Caco-2 (cell line): Measurements from ENCODE around the gene GPRC6A. TPM values are rescaled to one million over a fixed set of nuclear protein-coding genes. Genes with fewer than 3 reads are reported as not detected.

Source experiments
- BruUV-seq: library from RNA; stranded (reverse); fragments of 400-500 nt; replicated peaks from 2 replicates; lab custom pipeline; 2021; lab: Mats Ljungman, UMichigan
- CTCF ChIA-PET: fragments of 300-600 bp; sonication (Branson Sonifier 250); formaldehyde crosslinking; loops from one replicate; lab custom pipeline; 2022; ENCODE audit warnings: antibody characterized with exemption; lab: Charles Lee
- POLR2A ChIA-PET: fragments of 300-600 bp; sonication (Branson Sonifier 250); formaldehyde crosslinking; loops from one replicate; lab custom pipeline; 2022; ENCODE audit warnings: antibody characterized with exemption; lab: Charles Lee
- DNase-seq, 2 experiments: peaks; one replicate each; pipeline versions ENCODE4 v3.0.0 to v3.0.0-alpha.2; 2020 to 2022
- H3K27me3 ChIP-seq: replicated peaks from 2 replicates; pipeline ENCODE4 v1.6.0; 2011; ENCODE audit warnings: low read length; ENCODE audit not compliant: control insufficient read depth, insufficient read depth
- H3K36me3 ChIP-seq: 2 replicates; pipeline ENCODE4 v1.5.1; 2011; ENCODE audit warnings: low read length; ENCODE audit not compliant: control insufficient read depth, insufficient read depth
- H3K4me1 ChIP-seq: fragments of 250-450 bp; sonication (Bioruptor Pico); 2 replicates; pipeline ENCODE4 v1.5.1; 2020; ENCODE audit warnings: mild to moderate bottlenecking
- H3K4me3 ChIP-seq: 2 replicates; pipeline ENCODE4 v1.5.1; 2011; ENCODE audit warnings: low read depth, mild to moderate bottlenecking, control low read depth, low read length
- H3K9me3 ChIP-seq: fragments of 250-450 bp; sonication (Bioruptor Pico); 2 replicates; pipeline ENCODE4 v1.5.1; 2020; ENCODE audit warnings: mild to moderate bottlenecking, moderate library complexity
- H3K27ac Mint-ChIP-seq: one replicate; pipeline ENCODE4 v1.8.0; 2022; ENCODE audit warnings: mixed read lengths; ENCODE audit not compliant: unreplicated experiment
- H3K27me3 Mint-ChIP-seq: one replicate; pipeline ENCODE4 v1.8.0; 2022; ENCODE audit warnings: mixed read lengths; ENCODE audit not compliant: insufficient read depth, unreplicated experiment
- H3K36me3 Mint-ChIP-seq: one replicate; pipeline ENCODE4 v1.8.0; 2022; ENCODE audit warnings: mild to moderate bottlenecking, mixed read lengths; ENCODE audit not compliant: insufficient read depth, unreplicated experiment
- H3K4me1 Mint-ChIP-seq: one replicate; pipeline ENCODE4 v1.8.0; 2022; ENCODE audit warnings: low read depth, mixed read lengths; ENCODE audit not compliant: unreplicated experiment
- H3K4me3 Mint-ChIP-seq: one replicate; pipeline ENCODE4 v1.8.0; 2022; ENCODE audit warnings: mild to moderate bottlenecking, moderate library complexity, mixed read lengths; ENCODE audit not compliant: unreplicated experiment
- H3K9me3 Mint-ChIP-seq: one replicate; pipeline ENCODE4 v1.8.0; 2022; ENCODE audit warnings: mixed read lengths; ENCODE audit not compliant: unreplicated experiment
- CTCF ChIP-seq, 2 experiments: fragments of 200-600 bp in 1 of 2; IDR thresholded peaks; 1 replicate in 1 of 2; 2 replicates in 1 of 2; pipeline versions ENCODE4 v1.5.1 to v1.8.0; 2011 to 2022; ENCODE audit warnings: antibody characterized with exemption in 1 of 2, control low read depth in 1 of 2, inconsistent platforms in 1 of 2, low read depth in 1 of 2, low read length in 1 of 2, mild to moderate bottlenecking in 1 of 2, moderate library complexity in 1 of 2; ENCODE audit not compliant: insufficient read depth in 1 of 2, severe bottlenecking in 1 of 2, unreplicated experiment in 1 of 2
- intact Hi-C: fragments of 100-400 bp; cut with micrococcal nuclease; formaldehyde crosslinking; loops from one replicate; pipeline ENCODE4 v1.10.0; 2022; ENCODE audit not compliant: unreplicated experiment
- total RNA-seq: library from RNA; stranded (reverse); gene quantifications from 2 replicates; pipeline ENCODE4 v1.2.3, GENCODE V29; 2022

GPRC6A gene
- total RNA-seq, 1 experiment from 2014 or later = 0.41 TPM

- Mint-ChIP-seq H3K4me3 (no peak overlapping the region), H3K9me3 (no peaks in the 10 kb centered on the region), H3K4me1 (no peaks in the 10 kb centered on the region), H3K27ac (no peak overlapping the region), H3K36me3 (no peaks in the 10 kb centered on the region), H3K27me3 (no peaks in the 10 kb centered on the region)
- Histone ChIP-seq H3K9me3 (no peaks in the 10 kb centered on the region), H3K4me3 (no peak overlapping the region), H3K27me3 (no peaks in the 10 kb centered on the region), H3K36me3 (no peaks in the 10 kb centered on the region), H3K4me1 (no peaks in the 10 kb centered on the region)
- no peak for TF ChIP-seq CTCF (IDR thresholded peaks at IDR 0.05; ENCODE audit: insufficient read depth in 1 of 2, low read depth in 1 of 2, low read length in 1 of 2, severe bottlenecking in 1 of 2, unreplicated experiment in 1 of 2)
- DNase-seq = no peak
- CTCF ChIA-PET = no interaction called here
- no TSS peak for BruUV-seq
- intact Hi-C loops = no loop called here
- POLR2A ChIA-PET = no interaction called here
These were observed 37.5 kb upstream of the GPRC6A start for GRCh38 chr6:116866281-116866871.

- intact Hi-C loops = no loop called here
- Histone ChIP-seq H3K4me3 (no peak overlapping the region), H3K27me3 (no peaks in the 10 kb centered on the region), H3K4me1 (no peaks in the 10 kb centered on the region), H3K9me3 (peaks cover 21% of the 10 kb centered on the region), H3K36me3 (no peaks in the 10 kb centered on the region)
- H3K4me1 Mint-ChIP-seq = no peaks in the 10 kb centered on the region
- no peaks in the 10 kb centered on the region for H3K27me3 Mint-ChIP-seq
- no peaks in the 10 kb centered on the region for H3K36me3 Mint-ChIP-seq
- BruUV-seq = no TSS peak
- H3K27ac Mint-ChIP-seq = no peak overlapping the region
- peaks cover 16% of the 10 kb centered on the region for H3K9me3 Mint-ChIP-seq
- DNase-seq = no peak
- POLR2A ChIA-PET = no interaction called here
- no peak overlapping the region for H3K4me3 Mint-ChIP-seq
- CTCF ChIA-PET = no interaction called here
- TF ChIP-seq CTCF (IDR thresholded peaks at IDR 0.05; ENCODE audit: insufficient read depth in 1 of 2, low read depth in 1 of 2, low read length in 1 of 2, severe bottlenecking in 1 of 2, unreplicated experiment in 1 of 2) = no peak
These were observed 30.4 kb upstream of the GPRC6A start for GRCh38 chr6:116859264-116859663.

GRCh38 chr6:116858060-116858459 is 29.2 kb upstream of the GPRC6A start:
- no peak for DNase-seq
- Histone ChIP-seq H3K4me1 (no peaks in the 10 kb centered on the region), H3K36me3 (no peaks in the 10 kb centered on the region), H3K9me3 (peaks cover 22% of the 10 kb centered on the region), H3K27me3 (no peaks in the 10 kb centered on the region), H3K4me3 (no peak overlapping the region)
- no TSS peak for BruUV-seq
- H3K9me3 Mint-ChIP-seq = peaks cover 26% of the 10 kb centered on the region
- no peak overlapping the region for H3K4me3 Mint-ChIP-seq
- H3K4me1 Mint-ChIP-seq = no peaks in the 10 kb centered on the region
- H3K36me3 Mint-ChIP-seq = no peaks in the 10 kb centered on the region
- ChIA-PET POLR2A (no interaction called here), CTCF (no interaction called here)
- TF ChIP-seq CTCF (IDR thresholded peaks at IDR 0.05; ENCODE audit: insufficient read depth in 1 of 2, low read depth in 1 of 2, low read length in 1 of 2, severe bottlenecking in 1 of 2, unreplicated experiment in 1 of 2) = no peak
- no peaks in the 10 kb centered on the region for H3K27me3 Mint-ChIP-seq
- no peak overlapping the region for H3K27ac Mint-ChIP-seq
- intact Hi-C loops = no loop called here
